AG09319 (cell line): ENCODE measurements around the gene PRCP.
"Not testable (repeated sequence)": the region's sequence is repeated elsewhere in the genome, so short reads cannot be mapped to it uniquely, and the experiment has no call there.

ENCODE experiments used
- DNase-seq: peaks from one replicate; pipeline ENCODE4 v3.0.0-alpha.2; 2010; ENCODE audit warnings: low read depth; ENCODE audit errors: extremely low read depth
- CTCF ChIP-seq: IDR thresholded peaks from 2 replicates; pipeline ENCODE4 v1.5.1; 2011; ENCODE audit warnings: low read depth, mild to moderate bottlenecking, inconsistent platforms, low read length, moderate library complexity

PRCP gene

GRCh38 chr11:82858133-82858532, 42.1 kb downstream of the PRCP start:
- TF ChIP-seq CTCF: no peak
- no peak for DNase-seq

- TF ChIP-seq CTCF: no peak
Measured at GRCh38 chr11:82857145-82857544, 43.1 kb downstream of the PRCP start.

GRCh38 chr11:82855616-82856015, 44.6 kb downstream of the PRCP start:
- DNase-seq: no peak
- TF ChIP-seq CTCF: no peak

More at GRCh38 chr11:82857145-82857544, 43.1 kb downstream of the PRCP start:
- no peak for DNase-seq

GRCh38 chr11:82854916-82855315, 45.3 kb downstream of the PRCP start:
- DNase-seq: not testable (repeated sequence)

GRCh38 chr11:82854242-82854641, 46.0 kb downstream of the PRCP start:
- no peak for TF ChIP-seq CTCF
- DNase-seq: no peak

- TF ChIP-seq CTCF: no peak
- DNase-seq: no peak
Measured at GRCh38 chr11:82848829-82849228, 51.4 kb downstream of the PRCP start.

GRCh38 chr11:82845356-82846353, 54.6 kb downstream of the PRCP start:
- DNase-seq: no peak
- TF ChIP-seq CTCF: no peak
